Measurements from ENCODE around the gene MFAP3L.
A peak's percentile ranks its signal among the peaks of the same experiment; 100 is the strongest.

MFAP3L gene

DNA sequence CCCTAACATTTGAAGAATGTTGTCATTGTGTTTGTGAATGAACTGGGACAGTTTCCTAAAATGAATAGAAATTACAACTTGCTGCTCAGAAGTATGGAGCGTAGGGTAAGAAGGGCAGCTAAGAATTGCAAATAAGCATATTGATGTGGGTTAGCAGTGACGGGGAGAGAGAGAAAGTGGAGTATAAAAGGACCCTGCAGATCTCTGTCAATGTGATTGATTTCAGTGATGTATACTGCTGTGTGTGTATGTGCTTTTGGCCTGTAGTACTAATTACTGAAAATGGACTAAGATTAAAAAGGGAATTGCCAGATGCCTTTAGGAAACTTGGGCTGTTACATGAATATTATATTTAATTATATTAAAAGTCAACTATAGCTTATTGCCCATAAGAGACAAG, 7.8 kb upstream of the MFAP3L start:
- no peak overlapping the region for H3K4me3 ChIP-seq (ENCODE audit: low read depth, low read length)
- DNase-seq (ENCODE audit: low read depth): no peak
- no peak for TF ChIP-seq MYC (IDR thresholded peaks at IDR 0.05; ENCODE audit: low read depth, low read length)
- no peak for TF ChIP-seq POLR2A (IDR thresholded peaks at IDR 0.05; ENCODE audit: extremely low read depth, insufficient read length)
- TF ChIP-seq, protein P1, sequence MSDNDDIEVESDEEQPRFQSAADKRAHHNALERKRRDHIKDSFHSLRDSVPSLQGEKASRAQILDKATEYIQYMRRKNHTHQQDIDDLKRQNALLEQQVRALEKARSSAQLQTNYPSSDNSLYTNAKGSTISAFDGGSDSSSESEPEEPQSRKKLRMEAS (IDR thresholded peaks at IDR 0.05; ENCODE audit: low read depth, low read length): no peak
- TF ChIP-seq, protein P2, sequence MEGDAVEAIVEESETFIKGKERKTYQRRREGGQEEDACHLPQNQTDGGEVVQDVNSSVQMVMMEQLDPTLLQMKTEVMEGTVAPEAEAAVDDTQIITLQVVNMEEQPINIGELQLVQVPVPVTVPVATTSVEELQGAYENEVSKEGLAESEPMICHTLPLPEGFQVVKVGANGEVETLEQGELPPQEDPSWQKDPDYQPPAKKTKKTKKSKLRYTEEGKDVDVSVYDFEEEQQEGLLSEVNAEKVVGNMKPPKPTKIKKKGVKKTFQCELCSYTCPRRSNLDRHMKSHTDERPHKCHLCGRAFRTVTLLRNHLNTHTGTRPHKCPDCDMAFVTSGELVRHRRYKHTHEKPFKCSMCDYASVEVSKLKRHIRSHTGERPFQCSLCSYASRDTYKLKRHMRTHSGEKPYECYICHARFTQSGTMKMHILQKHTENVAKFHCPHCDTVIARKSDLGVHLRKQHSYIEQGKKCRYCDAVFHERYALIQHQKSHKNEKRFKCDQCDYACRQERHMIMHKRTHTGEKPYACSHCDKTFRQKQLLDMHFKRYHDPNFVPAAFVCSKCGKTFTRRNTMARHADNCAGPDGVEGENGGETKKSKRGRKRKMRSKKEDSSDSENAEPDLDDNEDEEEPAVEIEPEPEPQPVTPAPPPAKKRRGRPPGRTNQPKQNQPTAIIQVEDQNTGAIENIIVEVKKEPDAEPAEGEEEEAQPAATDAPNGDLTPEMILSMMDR (IDR thresholded peaks at IDR 0.05; ENCODE audit: low read depth, low read length): no peak

DNA sequence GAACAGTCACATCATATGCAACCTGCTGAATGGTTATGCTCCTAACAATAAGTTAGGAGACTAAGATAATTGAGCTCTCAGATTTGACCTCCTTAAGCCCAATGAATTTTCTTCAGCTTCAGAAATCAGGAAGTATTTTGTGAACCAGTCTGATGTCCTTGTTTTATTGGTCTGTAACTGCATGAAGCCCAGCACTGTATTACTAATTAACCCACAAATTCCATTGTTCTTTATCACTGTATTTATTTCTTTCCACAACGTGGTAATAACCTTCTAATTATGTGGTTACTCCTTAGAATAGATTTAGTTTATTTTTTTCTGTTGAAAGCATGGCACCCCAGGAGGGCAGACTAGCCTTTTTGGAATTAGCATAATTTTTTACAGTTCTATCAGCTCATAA, 3.9 kb upstream of the MFAP3L start:
- DNase-seq (ENCODE audit: low read depth): no peak
- TF ChIP-seq MYC (IDR thresholded peaks at IDR 0.05; ENCODE audit: low read depth, low read length): no peak
- TF ChIP-seq POLR2A (IDR thresholded peaks at IDR 0.05; ENCODE audit: extremely low read depth, insufficient read length): no peak
- TF ChIP-seq, protein P2 (IDR thresholded peaks at IDR 0.05; ENCODE audit: low read depth, low read length): no peak
- TF ChIP-seq, protein P1 (IDR thresholded peaks at IDR 0.05; ENCODE audit: low read depth, low read length): no peak
- H3K4me3 ChIP-seq (ENCODE audit: low read depth, low read length): no peak overlapping the region

- TF ChIP-seq POLR2A (IDR thresholded peaks at IDR 0.05; ENCODE audit: extremely low read depth, insufficient read length) (no peak), MYC (IDR thresholded peaks at IDR 0.05; ENCODE audit: low read depth, low read length) (no peak)
- TF ChIP-seq, protein P2 (IDR thresholded peaks at IDR 0.05; ENCODE audit: low read depth, low read length): no peak
- TF ChIP-seq, protein P1 (IDR thresholded peaks at IDR 0.05; ENCODE audit: low read depth, low read length): no peak
- peak overlapping the region; percentile 69 for H3K4me3 ChIP-seq (ENCODE audit: low read depth, low read length)
- peak; percentile 90 for DNase-seq (ENCODE audit: low read depth)
Observed at GRCh38 chr4:170027181-170027829, 1.1 kb upstream of the MFAP3L start.

- no peak for TF ChIP-seq POLR2A (IDR thresholded peaks at IDR 0.05; ENCODE audit: extremely low read depth, insufficient read length)
- TF ChIP-seq, protein P2 (IDR thresholded peaks at IDR 0.05; ENCODE audit: low read depth, low read length): no peak
- TF ChIP-seq, protein P1 (IDR thresholded peaks at IDR 0.05; ENCODE audit: low read depth, low read length): no peak
- no peak for TF ChIP-seq MYC (IDR thresholded peaks at IDR 0.05; ENCODE audit: low read depth, low read length)
- no peak overlapping the region for H3K4me3 ChIP-seq (ENCODE audit: low read depth, low read length)
- DNase-seq (ENCODE audit: low read depth): no peak
Observed at GRCh38 chr4:170025523-170026252, 507 bp downstream of the MFAP3L start.

DNA sequence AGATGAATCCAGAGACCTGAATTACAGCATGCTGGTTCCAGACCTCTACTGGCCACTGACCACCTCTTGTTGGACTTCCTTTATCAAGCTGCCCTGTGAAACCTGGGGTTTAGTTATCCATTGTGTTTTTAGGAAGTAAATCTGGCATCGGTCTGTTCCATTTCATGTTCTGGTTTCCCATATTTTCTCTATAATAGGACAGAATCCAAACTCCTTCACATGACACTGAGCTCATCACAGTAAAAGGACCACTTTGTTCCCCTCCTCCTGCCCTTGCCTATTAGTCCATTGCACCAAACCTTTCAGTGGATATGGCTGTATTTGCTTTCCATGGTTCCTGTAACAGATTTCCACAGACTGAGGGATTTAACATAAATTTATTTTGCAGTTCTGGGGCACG, 4.0 kb downstream of the MFAP3L start:
- DNase-seq (ENCODE audit: low read depth): no peak
- no peak overlapping the region for H3K4me3 ChIP-seq (ENCODE audit: low read depth, low read length)
- TF ChIP-seq MYC (IDR thresholded peaks at IDR 0.05; ENCODE audit: low read depth, low read length) (no peak), POLR2A (IDR thresholded peaks at IDR 0.05; ENCODE audit: extremely low read depth, insufficient read length) (no peak)
- TF ChIP-seq, protein P2 (IDR thresholded peaks at IDR 0.05; ENCODE audit: low read depth, low read length): no peak
- TF ChIP-seq, protein P1 (IDR thresholded peaks at IDR 0.05; ENCODE audit: low read depth, low read length): no peak

Measured in NB4 (cell line).